NCI-H187 (cell line): Measurements from ENCODE around the gene TPRA1.

Source experiments
- DNase-seq, 2 experiments: peaks; one replicate each; lab custom pipeline; 2025; lab: John Stamatoyannopoulos, UW

The TPRA1 gene

DNA sequence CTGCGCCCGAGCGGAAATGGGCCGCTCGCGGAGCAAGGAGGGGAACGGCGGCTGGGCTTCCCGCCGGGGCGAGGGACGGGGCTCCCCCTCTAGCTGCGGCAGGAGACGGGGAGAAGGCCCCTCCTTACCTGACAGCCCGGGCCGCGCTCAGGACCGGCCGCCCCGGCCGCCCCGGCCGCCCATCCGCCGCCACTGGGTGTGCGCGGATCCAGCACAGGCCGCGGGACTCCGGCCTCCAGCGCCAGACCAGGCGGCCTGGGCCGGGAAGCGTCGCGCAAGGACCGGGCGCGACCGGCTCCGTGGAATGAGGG is 296 bp downstream of the TPRA1 start:
- no peak for DNase-seq

DNA sequence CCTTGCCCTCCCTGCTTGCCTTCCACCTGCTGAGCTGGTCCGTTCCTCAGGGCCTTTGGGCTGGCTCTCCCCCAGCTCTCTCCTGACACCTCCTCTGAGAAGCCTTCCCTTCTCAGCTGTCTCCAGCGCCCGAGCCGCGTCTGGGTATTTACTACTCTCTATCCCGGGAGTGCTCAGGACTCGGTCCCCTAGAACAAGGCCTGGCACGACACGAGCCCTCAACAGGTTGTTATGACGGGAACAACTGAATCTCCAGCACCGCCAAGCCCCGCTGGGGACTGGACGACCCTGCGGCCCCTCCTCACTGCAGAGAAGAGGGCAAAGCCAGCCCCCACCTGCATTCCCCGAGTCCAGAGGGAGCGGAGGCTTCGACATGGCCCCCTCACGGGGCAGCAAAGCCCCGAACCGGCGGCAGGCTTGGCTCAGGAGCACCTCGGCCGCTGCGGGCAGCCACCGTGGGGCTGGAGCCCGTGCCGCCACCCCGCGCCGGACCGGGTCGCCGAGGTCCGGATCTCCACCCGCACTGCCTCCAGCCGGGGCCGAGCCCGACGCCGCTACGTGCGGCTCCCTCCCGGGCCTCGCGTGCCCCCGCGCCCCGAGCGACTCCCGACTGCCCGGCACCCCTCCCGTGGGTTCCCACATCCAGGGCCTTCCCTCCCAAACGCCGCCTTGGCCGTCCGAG is 792 bp downstream of the TPRA1 start:
- no peak for DNase-seq

DNA sequence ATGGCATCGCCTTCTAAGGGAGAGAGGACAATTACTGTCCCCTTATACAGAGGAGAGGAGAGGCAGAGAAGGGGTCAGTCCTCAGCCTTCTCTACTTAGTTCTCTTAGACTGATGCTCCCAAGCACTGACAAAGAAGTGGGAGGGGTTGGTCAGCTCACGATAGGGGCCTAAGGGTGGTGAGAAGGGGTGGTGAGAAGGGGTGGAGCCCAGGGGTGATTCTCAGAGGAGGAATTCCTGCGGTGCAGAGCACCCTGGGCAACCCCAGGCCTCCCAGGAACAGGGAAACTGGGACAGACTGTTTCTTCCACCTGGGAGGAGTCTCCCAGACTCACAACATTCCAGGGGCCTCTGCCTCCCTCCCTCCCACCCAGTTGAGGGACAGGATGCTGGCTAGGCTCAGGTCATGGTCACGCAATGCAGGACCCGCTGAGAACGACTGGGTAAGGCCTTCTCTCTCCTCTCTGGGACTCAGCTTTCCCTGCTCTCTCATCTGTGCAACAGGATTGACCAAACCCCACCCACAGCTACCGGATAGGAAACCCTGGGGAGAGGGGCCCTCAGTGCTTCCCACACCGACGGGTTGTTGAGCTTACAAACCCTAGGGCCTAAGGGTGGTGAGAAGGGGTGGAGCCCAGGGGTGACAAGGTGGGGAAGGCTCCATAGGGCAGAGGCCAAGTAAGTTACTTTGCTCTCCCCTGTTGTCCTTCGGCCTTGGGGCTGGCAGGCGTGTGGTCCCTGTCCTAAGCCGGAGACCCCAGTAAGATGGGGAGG is 1.5 kb downstream of the TPRA1 start:
- DNase-seq: no peak

DNA sequence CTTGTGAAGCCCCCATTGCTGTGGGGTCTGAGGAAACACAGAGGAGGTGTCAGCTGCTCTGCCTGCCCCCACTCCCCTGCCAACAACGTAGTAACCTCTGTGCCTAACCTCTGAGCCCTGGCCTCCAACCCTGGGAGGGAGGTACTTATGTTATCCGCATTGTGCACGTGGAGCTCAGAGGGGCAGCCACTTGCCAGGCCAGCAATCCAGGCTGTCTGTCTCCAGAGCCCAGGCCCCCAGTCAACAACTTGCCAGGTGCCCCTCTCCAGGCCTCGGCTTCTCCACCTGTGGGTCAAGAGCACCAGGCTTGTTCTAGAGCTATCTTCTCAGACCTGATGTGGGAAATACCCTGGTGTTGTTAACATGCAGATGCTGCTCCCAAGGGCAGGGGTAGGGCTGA is 2.7 kb downstream of the TPRA1 start:
- no peak for DNase-seq

DNA sequence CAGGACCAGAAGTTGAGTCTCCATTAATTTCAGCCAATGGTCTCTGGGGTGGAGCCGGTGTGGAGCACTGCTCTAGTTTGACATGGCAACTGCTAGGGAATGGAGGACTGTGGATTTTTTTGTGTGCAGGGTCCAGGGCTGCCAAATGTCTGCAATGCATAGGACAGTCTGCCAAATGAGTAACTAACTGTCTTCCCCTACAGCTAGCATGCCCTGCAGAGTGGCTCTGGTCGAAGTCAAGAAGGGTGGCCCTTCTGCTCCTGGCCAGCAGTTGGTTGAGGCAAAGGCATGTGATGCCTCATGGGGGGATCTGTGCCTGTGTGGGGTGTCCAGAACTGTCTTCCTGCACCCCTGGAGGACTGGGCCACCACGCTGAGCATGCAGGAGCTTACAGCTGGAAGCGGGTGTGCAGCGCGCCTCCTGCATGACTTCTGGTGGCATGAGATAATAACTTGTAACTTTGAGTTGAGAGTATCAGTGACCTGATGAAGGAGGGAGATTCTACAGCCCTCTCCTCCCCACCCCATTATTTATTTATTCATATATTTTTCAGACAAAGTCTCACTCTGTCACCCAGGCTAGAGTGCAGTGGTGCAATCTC is 4.6 kb downstream of the TPRA1 start:
- no peak for DNase-seq

DNA sequence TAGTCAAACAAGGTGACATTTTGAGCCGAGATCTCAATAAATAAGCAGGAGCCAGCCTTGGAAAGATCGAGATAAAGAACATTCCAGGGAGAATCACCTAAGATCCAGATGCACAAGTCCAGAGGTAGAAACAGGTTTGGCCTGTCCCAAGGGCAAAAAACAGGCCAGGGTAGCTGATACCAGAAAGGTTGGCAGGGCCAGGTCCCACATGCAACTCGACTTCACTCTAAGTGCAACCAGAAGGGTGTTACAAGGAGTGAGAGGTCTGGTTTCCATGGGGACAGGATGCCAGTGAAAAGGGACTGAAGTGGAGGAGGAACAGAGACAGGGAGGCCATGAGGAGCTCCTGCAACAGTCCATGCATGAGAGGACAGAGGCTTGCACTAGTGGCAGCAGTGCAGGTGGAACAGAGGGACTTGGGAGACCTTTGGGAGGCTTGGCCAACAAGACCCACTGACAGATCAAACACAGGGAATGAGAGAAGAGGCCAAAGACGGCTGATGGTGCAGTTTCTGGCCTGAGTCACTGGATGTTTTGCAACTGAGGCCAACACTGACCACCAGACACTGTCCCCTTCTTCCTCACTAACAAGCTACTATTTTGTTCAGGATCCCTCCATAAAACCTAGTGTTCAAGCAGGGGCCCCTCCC is 5.2 kb downstream of the TPRA1 start:
- DNase-seq: no peak

DNA sequence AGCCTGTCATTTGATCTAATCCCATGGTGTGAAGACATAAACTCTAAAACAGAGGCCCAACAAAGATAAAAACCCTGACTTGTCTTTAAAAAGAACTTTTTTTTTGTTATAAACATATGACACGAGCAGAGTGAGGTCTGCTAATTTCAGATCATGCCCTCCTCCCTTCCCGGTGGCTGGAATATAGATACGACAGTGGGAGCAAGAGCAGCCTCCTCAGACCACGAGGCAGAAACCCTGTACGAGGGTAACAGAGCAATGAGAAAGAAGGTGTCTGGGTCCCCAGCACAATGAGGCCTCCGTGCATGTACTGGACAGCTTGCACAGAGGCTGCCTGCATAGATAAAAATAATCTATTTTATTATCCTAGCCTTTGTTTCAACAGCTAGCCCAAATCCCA is 5.8 kb downstream of the TPRA1 start:
- DNase-seq: no peak

DNA sequence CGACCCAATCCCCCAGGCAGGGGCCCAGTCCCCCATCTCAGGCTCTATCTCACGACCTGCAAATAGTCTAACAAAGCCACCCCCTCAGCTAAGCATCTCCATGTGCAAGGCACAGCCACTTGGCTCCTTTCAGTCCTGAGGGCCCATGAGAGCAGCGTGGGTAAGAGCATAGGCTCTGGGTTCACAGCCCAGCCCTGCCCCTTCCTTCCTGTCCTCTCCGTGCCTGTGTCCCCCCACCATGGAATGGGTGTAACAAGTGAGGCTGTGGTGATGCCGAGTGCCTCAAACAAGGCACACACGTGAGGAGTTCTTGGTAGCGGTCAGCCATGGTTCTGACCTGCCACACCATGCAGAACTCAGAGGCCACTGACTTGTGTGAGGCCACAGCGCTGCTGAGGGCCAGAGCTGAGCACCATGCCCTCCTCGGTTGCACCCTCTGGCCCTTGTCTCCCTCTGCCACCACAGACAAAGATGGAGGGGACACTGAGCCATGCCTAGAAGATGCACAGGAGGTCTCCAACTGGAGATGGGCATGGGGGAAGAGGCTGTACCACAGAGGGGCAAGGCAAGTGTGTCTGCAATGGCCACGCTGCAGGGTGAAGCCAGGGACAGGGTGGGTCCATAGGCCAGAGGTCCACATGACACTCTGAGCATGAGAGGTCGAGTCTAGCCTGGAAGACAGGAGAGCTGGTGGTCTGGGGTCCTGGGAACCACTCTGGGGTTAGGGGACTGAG is 10.0 kb downstream of the TPRA1 start:
- no peak for DNase-seq

DNA sequence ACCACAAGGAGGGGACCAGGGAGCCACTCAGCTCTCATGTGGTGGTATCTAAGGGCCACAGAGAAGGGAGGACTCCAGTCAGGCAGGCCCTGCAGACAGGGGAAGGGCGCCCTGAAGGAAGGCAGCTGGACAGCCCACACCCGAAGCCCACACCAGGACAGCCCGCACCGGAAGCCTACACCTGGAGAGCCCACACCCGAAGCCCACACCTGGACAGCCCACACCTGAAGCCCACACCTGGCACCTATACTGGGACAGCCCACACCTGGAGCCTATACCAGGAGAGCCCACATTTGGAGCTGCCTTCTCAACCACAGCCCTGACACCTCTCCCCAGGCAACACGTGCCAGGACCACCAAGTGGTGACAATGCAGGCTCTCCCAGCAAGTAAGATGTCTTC is 11.7 kb downstream of the TPRA1 start:
- no peak for DNase-seq

DNA sequence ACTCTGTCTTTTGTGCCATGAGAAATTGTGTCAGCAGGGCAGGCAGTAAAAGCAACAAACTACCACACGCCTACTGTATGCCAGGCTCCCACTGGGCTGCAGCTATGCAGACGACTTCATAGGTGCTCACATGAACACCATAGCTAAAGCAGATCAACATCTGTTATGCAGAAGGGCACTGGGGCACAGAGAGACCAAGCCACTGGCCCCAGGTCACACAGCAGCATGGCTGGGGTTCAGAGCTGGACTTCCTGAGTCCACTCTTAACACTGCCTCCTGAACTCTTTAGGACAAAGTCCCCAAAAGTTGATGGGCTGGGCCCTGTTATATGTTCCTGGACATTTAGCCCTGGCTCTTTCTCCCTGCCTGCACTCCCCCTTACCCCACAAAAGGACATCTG is 12.4 kb downstream of the TPRA1 start:
- no peak for DNase-seq

DNA sequence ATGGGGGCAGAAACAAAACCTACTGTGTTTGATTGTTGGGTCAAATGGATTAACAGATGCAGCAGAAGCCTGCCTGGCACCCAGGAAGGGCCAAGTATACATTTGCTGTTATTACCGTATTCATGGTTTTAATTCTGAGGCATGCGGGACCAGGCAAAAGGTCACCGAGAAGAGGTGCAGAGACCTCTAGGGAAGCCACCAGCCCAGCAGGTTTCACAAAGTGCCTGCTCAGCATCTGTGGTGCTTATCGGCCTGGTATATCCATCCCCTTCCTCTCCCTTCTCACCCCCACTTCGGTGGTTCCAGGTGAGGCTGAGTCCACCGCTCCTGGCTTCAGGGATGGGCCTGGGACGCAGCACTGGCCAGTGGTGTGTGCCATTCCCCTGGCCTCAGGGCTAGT is 13.1 kb downstream of the TPRA1 start:
- no peak for DNase-seq

DNA sequence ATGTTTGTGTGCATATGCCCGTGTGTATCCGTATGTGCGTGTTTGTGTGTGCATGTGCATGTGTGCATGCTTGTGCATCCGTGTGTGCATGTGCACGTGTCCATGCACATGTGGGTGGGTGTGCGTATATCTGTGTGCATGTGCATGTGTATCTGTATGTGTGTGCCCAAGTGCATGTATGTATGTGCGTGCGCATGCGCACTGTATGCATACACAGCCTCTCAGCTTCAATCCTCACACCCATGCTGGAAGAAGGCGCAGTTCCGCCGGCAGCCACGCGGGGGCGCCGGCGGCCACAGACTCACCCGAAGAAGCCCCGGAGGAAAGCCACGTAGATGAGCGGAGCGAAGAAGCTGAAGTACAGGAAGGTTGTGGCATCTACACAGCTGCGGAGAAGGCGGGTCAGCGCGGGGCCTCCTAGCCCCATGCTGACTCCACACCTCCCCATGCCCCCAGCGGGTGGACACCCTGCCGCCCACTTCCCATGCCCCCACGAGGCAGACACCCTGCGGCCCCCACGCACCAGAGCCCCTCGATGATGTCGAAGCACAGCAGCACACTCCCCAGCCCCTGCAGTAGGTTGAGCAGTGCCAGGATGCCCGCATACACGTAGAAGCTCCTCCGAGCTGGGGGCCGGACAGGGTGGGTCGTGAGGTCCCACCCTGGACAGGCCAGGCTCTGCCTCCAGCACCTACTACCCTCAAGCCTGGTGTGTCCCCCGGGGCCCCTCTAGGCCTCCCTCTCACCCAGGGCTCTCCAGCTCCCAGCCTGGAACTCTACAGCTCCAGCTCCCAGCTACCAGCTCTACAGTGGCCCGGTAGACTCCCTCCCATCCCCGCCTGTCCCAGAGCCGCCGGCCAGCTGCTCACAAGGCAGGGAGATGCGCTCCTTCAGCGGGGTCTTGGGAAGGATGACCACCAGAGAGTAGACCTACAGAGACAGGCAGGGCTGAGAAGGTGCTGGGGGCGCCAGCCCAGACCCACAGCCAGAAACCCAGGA is 15.4 kb downstream of the TPRA1 start:
- peak; percentile 66 to 77 for DNase-seq

DNA sequence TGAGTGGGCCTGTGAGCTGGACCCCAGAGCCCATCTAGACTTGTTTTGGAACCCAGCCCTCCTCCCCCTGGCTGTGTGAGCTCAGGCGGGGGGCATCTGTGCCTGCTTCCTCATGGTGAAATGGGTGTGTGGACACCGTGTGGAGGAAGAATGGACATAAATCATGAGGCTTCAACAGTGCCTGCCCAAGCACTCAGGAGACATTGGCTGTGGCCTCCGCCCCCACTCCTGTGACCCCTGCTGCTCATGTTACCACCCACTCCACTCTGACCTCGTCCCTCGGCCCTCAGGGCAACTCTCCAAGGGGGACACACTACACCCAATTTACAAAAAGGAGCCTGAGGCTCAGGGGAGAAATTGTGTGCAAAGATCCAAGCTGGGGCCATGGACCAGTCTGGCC is 16.6 kb downstream of the TPRA1 start:
- DNase-seq: no peak

DNA sequence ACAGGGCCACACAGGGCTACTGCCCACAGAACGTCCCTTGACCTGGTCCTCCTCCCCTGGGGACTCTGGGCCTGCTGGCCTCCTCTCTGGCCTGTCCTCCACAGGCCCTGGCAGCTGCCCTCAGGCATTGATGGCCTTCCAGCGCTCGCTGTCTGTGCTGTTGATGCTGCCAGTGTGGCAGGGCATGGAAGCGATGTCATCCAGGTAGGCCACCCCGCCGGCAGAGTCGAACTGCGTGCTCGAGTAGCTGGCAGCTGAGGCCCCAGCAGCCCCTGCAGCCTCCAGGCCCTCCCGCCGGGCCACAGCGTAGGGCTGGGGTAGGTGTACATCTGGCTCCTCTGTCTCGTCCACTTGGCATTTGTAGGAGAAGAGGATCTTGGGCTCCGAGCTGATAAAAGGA is 17.1 kb downstream of the TPRA1 start:
- no peak for DNase-seq

DNA sequence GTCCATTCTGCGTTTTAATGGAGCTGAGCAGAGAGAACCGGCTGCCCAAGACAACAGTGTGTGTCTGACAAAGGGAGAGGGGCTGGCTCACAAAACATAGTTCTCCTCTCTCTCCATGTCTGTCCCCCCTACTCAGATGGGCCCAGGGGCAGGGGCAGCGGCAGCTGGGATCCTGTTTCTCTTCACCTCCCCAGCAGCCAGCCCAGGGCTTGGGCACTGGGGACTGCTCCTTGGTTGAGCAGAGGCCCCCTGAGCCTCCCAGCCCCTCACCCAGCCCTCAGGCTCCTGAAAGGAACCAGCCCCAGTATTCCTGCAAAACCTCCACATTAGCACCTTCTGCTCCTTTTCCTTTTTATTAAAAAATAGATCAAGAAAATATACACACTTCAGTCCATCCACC is 17.8 kb downstream of the TPRA1 start:
- DNase-seq: no peak

DNA sequence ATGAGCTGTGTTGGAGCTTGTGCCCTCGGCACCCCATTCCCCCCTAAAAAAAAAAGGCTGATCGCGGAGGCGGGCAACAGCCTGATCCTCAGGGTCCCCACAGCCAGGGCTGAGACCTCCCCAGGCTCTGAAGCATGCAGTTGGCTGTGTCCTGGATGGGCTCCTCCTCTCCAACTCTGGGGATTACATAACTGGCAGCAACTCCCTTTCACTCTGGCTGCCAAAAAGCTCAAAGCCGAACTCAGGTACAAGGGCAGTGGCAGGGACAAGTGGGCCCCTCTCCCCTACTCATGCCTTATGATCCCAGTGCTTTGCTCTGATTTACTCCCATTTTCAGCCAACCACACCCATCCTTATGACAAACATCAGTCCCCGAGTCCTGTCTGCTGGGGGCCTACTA is 18.3 kb downstream of the TPRA1 start:
- DNase-seq: no peak

DNA sequence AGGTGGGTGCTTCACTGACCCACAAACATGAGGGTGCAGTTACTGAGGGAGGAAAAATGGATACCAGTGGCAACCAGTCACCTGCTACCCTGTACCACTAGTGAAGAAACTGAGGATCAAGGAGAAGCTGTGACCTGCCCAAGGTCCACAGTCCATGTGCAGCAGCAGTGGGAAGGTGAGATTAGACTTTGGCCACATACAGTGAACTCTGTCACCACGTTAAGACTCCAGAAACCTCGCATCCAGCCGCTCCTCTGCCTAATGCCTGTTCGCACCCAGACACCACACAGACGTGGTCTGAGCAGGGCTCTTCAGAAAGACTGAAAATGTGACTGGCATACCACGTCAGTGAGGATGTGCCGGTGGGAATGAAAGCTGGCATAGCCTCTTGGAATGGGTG is 20.0 kb downstream of the TPRA1 start:
- DNase-seq: no peak

DNA sequence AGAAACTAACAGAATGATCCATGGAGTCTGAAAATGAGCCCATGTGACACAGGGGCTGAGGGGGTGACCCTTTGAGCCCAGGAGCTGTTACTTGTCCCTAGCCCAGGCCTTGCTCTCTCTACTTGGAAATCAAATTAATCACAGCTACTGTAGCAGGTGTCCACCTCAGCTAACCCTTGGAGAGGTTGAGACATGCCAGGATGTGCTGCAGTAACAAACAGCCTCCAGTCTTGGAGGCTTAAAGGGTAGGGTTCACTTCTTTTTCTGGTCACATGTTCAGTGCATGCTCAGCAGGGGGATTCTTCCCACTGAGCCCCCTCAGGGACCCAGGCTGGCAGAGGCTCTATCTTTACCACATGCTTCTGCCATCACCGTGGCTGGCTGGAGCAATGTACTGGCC is 21.4 kb downstream of the TPRA1 start:
- DNase-seq: no peak

DNA sequence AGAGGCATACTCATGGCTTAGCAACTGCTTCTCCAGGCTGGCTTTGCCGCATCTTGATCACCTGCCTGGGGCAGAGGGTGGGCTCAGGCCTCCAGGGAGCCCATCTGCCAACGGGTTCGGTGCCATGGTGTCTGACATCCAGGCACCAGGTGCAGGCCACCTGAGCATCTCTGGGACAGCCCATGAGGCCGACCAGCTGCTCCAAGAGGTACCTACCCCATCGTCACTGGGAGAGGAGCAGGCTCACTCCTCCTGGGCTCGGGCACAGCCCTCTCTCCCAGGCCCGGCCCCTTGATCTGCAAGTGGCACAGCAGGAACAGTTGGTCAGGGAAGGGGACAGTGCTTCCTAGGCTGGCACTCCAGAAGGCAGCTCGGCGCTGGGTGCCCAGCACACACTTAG is 21.9 kb downstream of the TPRA1 start:
- DNase-seq: peak; percentile 50 to 62

DNA sequence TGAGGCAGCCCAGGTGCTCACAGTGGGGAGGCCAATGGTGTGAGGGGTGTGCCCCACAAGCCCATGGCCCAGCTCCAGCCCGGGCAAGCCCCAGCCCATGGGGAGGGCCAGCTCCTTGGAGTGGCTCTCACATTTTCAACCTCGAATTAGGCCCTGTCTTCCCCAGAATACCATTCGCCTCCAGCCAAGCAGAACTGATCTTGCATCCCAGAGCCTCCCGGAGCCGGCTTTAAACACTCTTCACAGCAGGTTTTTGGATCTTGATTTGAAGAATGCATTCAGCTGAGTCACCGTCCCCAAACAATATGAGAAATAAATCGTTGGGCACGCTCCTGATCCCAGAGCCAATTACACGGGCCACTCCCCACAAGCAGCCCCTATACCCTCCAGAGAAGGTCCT is 23.7 kb downstream of the TPRA1 start:
- peak; percentile 70 to 89 for DNase-seq

DNA sequence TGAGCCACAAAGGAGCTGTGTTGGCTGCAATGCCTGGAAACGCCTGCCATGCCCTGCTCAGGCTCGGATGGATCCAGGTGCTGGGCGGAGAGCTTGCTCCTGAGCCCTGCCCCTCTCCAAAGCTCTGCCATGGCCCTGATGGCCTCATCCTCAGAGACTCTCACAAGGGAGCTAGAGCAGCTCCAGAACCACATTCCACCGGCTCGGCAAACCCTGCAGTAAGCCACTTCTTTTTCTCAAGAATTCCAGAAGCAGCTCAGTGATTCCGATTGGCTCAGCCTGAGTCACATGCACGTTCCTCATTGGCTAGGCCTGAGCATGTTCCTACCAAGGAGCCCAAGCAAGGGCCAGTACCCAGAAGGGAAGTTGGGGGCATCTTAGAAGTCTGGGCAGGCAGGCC is 24.8 kb downstream of the TPRA1 start:
- DNase-seq: no peak
